ENCODE measurements around the gene CT47A1. TPM values are rescaled to one million over a fixed set of nuclear protein-coding genes. Genes with fewer than 3 reads are reported as not detected.
"Not testable (repeated sequence)": the region's sequence is repeated elsewhere in the genome, so short reads cannot be mapped to it uniquely, and the experiment has no call there.

CT47A1 gene
- total RNA-seq, 1 donor from 2014 or later, result not detected

GRCh38 chrX:121011254-121011653 lies 25.7 kb upstream of the CT47A1 start:
- H3K27me3 ChIP-seq (ENCODE audit: control insufficient read depth, insufficient read depth, low read length), result no peaks in the 10 kb centered on the region
- no peaks in the 10 kb centered on the region for H3K36me3 ChIP-seq (ENCODE audit: control insufficient read depth, insufficient read depth, low read length)
- no peak for DNase-seq (ENCODE audit: low read depth)
- no peak for TF ChIP-seq CTCF (IDR thresholded peaks at IDR 0.05; ENCODE audit: insufficient read depth, low read length, severe bottlenecking)
- no peak for FAIRE-seq
- H3K4me3 ChIP-seq (ENCODE audit: low read depth, low read length), result no peak overlapping the region

GRCh38 chrX:121010218-121010617 lies 24.7 kb upstream of the CT47A1 start:
- no peaks in the 10 kb centered on the region for H3K27me3 ChIP-seq (ENCODE audit: control insufficient read depth, insufficient read depth, low read length)
- no peak overlapping the region for H3K4me3 ChIP-seq (ENCODE audit: low read depth, low read length)
- no peak for DNase-seq (ENCODE audit: low read depth)
- no peak for FAIRE-seq
- no peak for TF ChIP-seq CTCF (IDR thresholded peaks at IDR 0.05; ENCODE audit: insufficient read depth, low read length, severe bottlenecking)
- H3K36me3 ChIP-seq (ENCODE audit: control insufficient read depth, insufficient read depth, low read length), result no peaks in the 10 kb centered on the region

- Histone ChIP-seq H3K4me3 (ENCODE audit: low read depth, low read length) (no peak overlapping the region), H3K27me3 (ENCODE audit: control insufficient read depth, insufficient read depth, low read length) (no peaks in the 10 kb centered on the region), H3K36me3 (ENCODE audit: control insufficient read depth, insufficient read depth, low read length) (no peaks in the 10 kb centered on the region)
- FAIRE-seq (no peak), DNase-seq (ENCODE audit: low read depth) (no peak)
- TF ChIP-seq CTCF (IDR thresholded peaks at IDR 0.05; ENCODE audit: insufficient read depth, low read length, severe bottlenecking), result no peak
These were observed 24.2 kb upstream of the CT47A1 start for GRCh38 chrX:121009764-121010163.

GRCh38 chrX:121008920-121009319 lies 23.4 kb upstream of the CT47A1 start:
- TF ChIP-seq CTCF (IDR thresholded peaks at IDR 0.05; ENCODE audit: insufficient read depth, low read length, severe bottlenecking), result no peak

GRCh38 chrX:121000589-121000988 lies 15.0 kb upstream of the CT47A1 start:
- DNase-seq (ENCODE audit: low read depth) (peak; percentile 51), FAIRE-seq (no peak)
- Histone ChIP-seq H3K36me3 (ENCODE audit: control insufficient read depth, insufficient read depth, low read length) (no peaks in the 10 kb centered on the region), H3K27me3 (ENCODE audit: control insufficient read depth, insufficient read depth, low read length) (no peaks in the 10 kb centered on the region), H3K4me3 (ENCODE audit: low read depth, low read length) (no peak overlapping the region)
- peak; percentile 38 for TF ChIP-seq CTCF (IDR thresholded peaks at IDR 0.05; ENCODE audit: insufficient read depth, low read length, severe bottlenecking)

More at GRCh38 chrX:121008920-121009319, 23.4 kb upstream of the CT47A1 start:
- H3K36me3 ChIP-seq (ENCODE audit: control insufficient read depth, insufficient read depth, low read length), result no peaks in the 10 kb centered on the region
- H3K4me3 ChIP-seq (ENCODE audit: low read depth, low read length), result no peak overlapping the region
- no peak for DNase-seq (ENCODE audit: low read depth)
- FAIRE-seq, result no peak
- H3K27me3 ChIP-seq (ENCODE audit: control insufficient read depth, insufficient read depth, low read length), result no peaks in the 10 kb centered on the region

GRCh38 chrX:120999413-120999812 lies 13.9 kb upstream of the CT47A1 start:
- no peak overlapping the region for H3K4me3 ChIP-seq (ENCODE audit: low read depth, low read length)
- FAIRE-seq (no peak), DNase-seq (ENCODE audit: low read depth) (no peak)
- TF ChIP-seq CTCF (IDR thresholded peaks at IDR 0.05; ENCODE audit: insufficient read depth, low read length, severe bottlenecking), result no peak
- H3K27me3 ChIP-seq (ENCODE audit: control insufficient read depth, insufficient read depth, low read length), result no peaks in the 10 kb centered on the region
- no peaks in the 10 kb centered on the region for H3K36me3 ChIP-seq (ENCODE audit: control insufficient read depth, insufficient read depth, low read length)

GRCh38 chrX:120956500-120956899 lies 29.1 kb downstream of the CT47A1 start, which contains the start of gene CT47A7:
Gene CT47A7 (minus strand): TSS chrX:120956600. CDS start chrX:120956345, 255 bp downstream.
- not testable (repeated sequence) for FAIRE-seq; H3K4me3 ChIP-seq (ENCODE audit: low read depth, low read length); DNase-seq (ENCODE audit: low read depth); H3K27me3 ChIP-seq (ENCODE audit: control insufficient read depth, insufficient read depth, low read length); H3K36me3 ChIP-seq (ENCODE audit: control insufficient read depth, insufficient read depth, low read length)

All from bronchial epithelial cell (primary cell).